GM18520 (cell line): Measurements from ENCODE around the gene NELFA.

Experiments used
- ATAC-seq: cut with Tn5 transposase; IDR thresholded peaks from one replicate; pipeline ENCODE4 v1.9.1; 2021; ENCODE audit not compliant: unreplicated experiment

Gene NELFA

DNA sequence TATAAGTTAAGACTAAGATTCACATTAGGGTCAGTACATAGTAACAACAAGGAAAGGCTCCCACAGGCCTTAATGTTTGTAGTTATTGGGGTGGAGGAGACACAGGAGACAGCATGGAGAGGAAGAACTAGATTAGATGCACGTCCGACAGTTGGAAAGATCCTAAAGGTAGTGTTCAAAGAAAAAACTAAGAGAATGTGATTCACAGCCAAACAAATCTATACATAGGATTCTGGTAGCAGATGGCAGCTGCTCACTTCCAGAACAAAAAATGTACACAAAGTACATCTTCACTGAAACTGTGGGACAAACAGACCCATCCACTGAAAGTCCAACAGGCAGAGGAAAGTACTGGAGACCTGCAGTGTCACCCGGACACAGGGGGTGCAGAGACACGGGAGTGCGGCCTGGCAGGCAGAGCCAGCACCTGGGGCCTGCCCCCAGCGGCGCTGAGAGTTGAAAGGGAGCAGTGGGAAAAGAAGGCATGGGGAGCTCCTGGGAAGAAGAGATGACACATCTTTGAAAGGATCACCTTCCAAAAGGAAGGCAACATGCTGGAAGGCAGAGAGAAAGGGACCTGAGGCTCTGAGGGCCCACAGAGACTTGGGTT is 40.0 kb downstream of the NELFA start:
- no peak for ATAC-seq

DNA sequence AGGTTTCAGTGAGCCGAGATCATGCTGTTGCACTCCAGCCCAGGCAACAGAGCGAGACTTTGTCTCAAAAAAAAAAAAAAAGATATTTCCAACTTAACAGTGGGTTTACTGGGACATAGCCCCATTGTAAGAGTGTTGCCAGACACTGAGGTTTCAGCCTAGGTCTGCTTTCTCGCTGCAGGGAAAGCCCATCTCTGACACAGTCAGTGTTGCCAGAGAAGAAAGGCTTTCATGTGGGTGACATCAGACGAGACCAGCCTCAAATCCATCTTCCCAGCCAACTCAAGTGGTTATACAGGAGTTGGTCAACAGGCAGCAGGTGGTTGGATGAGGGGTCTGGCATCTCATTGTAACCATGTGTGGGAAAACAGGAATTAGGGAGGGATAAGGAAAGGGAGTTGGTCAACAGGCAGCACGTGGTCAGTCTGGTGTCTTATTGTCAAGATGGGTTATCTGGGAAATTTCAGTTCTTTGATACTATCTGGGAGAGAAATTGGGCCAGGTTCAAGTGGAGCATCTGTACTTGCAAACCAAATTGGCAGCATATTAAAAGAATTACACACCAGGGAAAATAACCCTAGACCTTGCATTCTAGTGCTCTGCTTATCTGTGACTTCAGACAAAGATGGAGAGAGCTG is 41.1 kb downstream of the NELFA start:
- ATAC-seq: no peak

DNA sequence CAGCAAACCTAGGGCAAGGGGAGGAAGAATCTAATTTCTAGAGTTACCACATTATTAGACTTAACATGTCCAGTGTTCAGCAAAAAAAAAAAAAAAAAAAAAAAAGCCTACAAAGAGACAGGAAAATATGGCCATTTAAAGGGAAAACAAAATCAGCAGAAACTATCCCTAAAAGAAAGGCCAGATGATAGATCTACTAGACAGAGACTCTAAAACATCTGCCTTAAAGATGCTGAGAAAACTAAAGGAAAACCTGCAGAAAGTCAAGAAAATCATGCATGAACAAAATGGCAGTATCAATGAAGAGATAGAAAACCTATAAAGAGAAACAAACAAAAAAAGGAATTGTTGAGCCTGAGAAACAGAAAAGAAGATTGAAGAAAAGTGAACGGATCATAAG is 43.8 kb downstream of the NELFA start:
- no peak for ATAC-seq

DNA sequence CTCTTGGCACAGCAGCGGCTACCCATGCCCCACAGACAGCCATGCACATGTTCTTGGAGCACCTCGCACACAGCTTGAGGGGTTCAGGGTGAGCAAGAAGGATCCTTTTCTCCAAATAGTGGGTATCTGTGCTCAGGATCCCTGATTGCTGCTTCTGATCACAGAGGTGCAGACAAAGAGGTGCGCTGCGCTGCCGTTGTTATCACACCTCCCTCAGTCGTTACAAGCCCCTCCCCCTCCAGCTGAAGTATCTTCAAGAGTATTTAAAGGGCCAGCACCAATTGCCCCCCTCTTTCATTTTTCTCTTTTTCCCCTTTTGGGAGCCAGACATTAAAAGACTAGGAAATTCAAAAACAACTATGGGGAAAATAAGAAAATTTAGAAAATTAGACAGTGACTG is 44.3 kb downstream of the NELFA start:
- ATAC-seq: no peak

DNA sequence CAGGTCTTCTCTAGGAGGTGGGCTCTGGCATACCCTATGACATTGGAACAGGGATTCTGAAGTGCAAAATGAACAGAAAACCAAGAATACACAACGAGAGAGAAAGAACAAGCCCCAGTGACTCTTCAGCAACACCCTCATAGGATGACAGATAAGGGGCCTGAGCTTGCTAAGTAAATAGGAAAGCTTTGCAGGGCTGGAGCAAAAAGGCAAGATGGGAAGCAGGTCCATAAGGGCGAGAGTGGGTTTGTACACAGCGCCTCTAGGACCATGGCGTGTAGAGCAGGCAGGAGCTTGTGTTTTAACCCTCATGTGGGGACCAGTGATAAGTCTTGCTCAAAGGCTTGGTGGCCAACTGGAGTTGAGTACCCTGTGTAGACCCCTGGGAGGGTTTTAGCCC is 45.8 kb downstream of the NELFA start:
- ATAC-seq: no peak

DNA sequence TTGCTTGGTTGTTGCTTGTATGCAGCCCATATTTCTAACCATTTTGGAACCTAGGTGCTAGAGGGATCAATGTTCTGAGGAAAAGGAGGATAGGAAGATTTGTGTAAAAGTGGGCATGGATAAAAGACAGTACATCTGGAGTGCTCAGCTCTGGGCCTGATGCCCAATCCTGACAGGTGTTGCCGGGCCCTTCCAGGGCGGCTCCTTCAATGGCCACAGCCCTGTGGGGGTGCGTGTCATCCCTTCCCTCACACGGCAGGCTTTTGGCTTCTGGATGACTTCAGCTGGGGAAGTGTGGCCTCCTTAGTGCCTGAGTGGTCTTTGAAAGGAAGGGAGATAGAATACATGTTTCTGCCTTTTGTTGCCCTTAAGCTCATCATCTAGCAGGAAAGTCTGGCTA is 47.2 kb downstream of the NELFA start:
- ATAC-seq: no peak

DNA sequence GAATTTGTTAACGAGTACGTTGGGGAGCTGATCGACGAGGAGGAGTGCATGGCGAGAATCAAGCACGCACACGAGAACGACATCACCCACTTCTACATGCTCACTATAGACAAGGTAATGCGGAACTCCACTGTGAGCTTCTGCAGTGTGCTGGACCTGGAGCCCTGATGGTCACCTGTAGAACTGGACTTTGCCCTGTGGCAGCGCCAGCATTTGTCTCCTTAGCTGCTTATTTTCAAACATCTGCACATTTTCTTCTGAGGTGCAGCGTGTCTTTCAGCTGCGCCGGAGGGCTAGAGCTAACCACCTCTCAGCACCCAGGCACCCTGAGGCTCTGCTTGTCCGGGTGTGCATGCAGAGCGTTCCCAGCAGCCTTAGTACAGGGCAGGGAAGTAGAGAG is 47.7 kb downstream of the NELFA start:
- no peak for ATAC-seq

DNA sequence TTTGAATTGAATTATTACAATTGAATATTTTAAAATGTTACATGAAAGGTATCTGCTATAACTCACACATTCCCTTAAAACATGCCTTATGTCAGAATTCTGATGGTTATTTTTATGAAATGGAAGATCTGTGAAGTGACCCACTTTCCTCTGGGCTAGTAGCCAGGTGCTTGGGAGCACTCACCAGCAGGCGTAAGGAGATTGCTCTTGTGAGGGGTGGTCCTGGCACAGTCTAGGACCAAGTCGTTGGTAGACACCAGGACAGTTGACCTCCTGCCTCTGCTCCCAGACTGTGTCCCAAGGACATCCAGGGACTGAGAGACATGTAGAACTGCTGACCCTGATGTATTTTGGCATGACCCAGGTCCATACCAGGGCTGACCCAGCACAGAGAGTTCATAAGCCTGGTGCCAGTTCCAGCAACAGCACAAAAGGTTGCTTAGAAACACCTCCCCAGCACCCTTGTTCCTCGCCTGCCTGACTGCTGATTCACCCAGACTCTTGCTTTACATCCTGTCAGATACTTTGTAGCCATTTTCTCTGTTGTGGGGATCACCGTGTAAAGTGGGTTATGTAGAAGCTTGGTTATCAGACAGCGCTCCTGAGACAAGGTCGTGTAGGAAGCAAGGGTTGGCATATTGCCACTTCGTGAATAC is 48.5 kb downstream of the NELFA start:
- ATAC-seq: no peak

DNA sequence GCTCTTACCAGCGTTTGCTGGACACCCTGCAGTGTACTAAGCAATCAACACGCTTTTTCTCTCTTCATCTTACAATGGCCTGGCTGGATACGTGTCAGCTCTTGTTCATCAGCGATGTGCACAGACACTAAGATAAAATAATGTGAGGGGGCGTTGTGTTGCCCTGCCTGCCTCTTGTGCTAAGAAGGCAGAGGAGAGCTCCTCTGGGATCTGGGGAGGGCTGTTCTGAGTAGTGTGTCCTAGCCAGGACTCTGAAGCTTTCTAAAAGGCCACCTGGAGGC is 49.7 kb downstream of the NELFA start:
- no peak for ATAC-seq

DNA sequence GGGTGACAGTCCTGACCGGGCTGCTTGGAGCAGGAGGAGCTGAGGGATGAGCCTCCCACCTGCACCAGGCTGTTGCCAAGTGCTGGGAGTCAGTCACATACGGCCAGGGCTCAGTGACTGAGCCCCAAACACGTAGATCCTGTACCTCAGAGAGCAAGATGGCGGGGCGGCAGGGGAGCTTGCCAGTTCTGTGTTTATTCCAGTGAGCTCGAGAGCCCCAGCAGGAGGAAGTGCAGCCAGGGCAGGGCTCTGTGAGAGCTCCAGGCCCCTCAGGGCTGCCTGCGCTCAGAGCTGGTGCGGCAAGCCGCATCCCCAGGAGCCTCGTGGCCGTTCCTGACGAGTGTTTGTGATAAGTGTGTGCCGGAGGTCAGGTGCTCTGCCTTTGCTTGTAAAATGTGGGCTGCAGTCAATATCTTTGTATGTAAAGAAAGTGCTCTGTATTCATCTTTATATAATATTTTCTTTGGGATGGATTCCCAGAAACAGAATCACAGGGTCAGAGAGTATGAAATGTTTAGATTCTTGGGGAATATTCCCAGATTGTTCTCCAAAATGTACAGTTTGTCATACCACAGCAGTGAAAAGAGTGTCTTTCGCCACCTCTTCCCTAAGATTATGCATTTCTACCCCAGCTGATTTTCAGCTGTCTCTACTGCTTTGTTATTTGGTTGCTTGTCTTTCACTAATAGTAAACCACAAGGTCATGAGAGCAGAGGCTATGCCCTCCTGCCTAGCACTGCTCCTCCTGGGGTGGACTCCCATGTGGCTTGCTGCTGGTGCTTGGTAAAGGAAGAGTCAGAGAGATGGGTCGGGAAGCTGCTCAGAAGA is 50.3 kb downstream of the NELFA start:
- no peak for ATAC-seq

DNA sequence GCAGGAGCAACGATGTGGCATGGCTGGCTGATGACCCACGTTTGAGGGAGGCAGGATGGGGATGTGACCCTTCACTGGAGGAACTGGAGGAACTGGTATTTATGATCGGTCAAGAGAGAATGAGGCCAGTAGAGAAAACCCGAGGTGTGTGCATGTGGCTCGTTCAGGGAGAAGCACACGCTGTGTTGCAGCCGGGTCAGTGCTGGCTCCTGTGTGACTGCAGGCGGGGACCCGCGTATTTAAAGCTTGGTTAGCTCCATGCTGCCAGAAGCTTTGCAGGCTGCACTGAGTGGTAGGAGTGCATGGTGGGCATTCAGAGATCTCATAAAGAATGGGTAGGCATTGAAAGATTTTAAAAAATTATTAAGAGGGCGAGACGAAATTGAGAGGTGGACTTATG is 52.1 kb downstream of the NELFA start:
- ATAC-seq: no peak

DNA sequence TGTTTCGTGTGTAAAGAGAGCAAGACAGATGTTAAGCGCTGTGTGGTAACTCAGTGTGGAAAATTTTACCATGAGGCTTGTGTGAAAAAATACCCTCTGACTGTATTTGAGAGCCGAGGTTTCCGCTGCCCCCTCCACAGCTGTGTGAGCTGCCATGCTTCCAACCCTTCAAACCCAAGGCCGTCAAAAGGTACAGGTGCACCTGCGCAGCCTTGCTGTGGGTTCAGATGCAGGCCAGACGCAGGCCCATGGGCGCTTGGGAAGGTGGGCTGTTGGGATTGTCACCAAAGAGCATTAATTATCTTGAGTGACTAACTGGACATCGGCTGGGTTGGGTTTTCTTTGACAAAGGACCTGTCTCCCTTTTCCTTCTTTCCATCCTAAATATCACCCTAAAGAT is 55.4 kb downstream of the NELFA start:
- no peak for ATAC-seq

DNA sequence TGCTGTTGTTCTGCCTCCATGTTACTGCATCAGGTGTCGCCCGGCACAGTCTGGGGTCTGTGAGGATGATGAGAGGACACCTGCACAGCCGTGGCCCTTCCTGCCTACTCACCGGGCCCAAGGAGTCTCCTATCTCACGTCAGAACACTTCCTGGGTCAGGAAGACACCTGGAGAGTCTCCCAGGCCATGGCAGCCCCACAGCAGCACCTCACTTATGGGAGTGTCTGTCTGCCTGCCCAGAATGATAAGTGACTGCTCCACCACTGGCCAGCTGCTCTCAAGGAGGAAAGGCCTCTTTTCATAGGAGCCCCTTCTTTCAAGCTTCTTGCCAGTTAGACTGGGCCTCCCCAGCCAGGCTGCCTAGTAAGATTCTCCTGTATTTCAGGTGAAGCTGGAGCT is 56.1 kb downstream of the NELFA start:
- ATAC-seq: no peak

DNA sequence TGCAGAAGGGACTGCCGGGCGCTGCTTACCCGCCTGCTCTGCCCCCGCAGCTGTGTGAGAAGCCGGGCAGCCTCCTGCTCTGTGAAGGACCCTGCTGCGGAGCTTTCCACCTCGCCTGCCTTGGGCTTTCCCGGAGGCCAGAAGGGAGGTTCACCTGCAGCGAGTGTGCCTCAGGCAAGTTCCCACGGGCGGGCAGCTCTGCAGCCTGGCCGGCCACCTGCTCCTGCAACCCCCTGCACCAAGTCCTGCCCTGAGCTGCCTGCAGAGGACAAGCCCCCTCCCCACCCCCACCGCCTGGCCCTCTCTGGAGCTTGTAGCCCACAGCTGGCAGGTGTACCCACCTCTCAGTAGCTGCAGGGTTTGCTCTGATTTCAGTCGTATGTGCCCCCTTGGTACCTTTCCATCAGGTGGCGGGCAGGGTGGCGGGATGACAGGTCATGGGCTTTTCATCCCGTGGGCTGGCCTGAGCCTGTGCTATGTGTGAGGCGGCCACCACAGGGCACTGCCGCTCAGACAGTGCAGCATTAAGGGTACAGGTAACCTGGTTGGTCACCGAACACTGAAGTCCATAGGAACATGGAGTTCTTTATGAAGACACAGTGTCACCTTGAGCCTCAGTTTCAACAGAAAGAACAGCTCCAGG is 56.6 kb downstream of the NELFA start:
- no peak for ATAC-seq

DNA sequence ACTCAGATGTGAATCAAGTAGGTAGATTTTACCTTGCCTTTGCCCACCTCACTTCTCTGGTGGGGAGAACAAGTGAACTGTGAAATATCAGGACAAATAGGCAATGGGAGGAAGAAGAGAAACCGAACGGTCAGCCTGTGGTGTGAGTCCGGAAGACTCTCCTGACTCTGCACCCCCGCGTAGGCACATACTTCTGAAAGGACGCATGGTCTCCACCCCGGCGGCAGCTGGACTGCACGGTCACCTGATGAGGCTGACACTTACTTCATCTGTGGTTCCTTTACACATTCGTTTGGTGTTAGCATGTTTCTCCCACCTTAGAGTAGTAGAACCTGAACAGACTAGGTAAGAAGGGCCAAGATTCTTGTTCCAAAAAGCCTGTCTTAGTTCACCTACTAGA is 58.4 kb downstream of the NELFA start:
- ATAC-seq: no peak

DNA sequence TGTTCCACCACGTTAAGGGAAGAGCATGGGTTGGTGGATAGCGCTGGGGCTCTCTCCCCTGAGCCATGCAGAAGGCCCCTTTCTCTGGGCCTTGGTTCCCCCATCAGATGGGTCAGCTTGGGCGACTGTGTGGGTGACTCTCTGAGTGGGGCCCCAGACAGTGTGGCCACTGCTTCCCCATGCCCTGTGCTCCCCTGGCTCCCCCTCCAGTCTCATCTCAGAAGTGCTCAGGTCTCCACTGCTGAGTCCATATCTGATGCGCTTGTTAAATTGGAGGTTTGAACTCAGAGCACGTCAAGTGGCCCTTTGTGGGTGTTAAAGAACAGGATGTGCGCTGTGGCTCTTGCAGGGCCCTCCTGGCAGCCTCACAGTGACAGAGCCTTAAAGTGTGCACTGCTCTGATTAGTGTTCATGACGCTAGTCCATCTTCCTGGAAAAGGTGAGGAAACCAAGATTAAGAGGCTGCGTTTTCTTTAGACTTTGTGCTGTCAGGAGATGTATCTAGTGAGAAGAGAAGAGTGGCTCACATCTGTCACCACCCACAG is 59.8 kb downstream of the NELFA start:
- no peak for ATAC-seq

DNA sequence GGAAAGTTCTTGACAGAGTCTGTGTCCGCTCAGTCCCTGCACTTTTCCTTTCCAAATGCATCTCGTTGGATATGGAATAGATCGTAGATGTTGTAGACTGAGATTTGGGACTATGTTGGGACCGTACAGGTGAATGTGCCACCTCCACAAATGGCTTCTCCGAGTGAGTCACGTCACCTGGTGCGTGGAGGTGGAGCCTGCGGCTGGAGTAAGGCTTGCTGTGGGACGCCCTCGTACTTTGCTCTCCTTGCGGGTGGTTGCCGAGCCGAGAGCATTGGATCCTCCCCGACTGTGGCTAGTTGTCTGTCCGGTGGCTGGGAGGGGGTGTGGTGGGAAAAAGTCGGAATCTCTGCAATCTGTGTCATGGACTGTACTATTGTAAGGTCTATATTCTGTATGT is 60.5 kb downstream of the NELFA start:
- ATAC-seq: no peak

DNA sequence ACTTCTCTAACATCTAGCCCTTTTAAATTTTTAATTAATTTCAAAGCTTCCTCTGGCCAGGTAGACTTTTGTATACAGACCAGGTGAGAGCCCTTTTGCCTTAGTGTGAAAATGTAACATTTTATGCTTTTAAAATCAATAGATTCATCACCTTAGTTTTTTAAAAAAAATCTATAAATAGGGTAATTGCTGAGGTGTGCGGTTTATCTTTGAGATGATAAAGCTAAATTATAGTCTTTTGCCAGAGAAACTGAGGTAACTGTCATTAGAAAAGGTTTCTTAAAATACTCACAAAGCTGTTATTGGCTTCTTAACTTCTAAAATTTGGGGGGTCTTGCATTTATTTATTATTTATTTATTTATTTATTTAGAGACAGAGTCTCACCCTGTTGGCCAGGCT is 62.9 kb downstream of the NELFA start:
- ATAC-seq: no peak

DNA sequence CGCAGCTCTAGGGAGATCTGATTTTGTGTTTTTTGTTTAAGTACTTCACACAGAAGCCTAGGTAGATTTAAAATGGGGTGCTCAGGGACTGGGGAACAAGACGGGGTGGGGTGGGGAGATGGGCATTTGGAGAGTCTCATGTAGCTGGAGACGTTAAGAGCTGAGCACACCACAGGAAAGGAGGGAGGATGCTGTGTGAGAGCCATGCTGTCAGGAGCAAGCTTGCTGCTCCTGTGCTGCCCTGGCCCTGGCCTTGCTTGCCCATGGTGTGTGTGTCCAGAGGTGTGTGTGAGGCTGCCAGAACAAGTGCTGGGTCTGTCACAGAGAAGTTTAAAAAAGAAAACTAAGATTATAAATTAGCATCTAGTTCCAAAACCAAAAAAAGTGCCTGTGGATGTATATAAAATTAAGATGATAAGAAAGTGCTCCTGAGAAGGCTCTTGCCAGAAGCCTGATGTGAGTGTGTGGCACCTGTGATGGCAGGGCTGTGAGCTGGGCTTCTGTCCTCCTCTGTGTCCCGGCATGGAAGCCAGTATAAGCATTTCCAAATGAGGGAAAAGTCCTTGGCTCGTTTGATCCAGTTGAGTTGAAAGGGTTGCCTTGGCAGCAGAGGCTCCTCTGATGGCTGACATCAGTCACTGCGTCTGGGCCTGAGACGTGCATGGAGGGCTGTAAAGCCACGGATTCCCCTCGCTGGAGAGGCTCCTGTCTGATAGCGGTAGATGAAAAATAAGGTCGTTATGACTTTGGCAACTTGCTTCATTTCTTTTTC is 63.5 kb downstream of the NELFA start:
- no peak for ATAC-seq

DNA sequence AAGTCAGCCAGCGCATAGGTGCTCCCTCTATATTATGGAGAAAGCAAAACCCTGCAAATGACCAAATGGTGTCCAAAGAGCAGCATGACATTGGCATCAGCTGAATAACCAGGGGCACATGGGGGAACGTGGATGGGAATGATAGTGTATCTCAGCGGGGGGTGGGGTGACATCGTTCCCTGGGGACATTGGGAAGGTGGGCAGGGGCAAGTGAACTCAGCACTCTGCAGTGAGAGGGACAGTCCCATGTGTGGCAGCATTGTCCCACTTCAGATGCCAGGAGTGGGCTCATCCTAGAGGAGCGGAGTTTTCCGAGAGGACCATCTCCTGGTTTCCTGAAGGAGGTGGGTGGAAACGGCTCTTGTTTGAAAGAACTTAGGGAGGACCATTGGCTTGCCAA is 64.8 kb downstream of the NELFA start:
- ATAC-seq: no peak

DNA sequence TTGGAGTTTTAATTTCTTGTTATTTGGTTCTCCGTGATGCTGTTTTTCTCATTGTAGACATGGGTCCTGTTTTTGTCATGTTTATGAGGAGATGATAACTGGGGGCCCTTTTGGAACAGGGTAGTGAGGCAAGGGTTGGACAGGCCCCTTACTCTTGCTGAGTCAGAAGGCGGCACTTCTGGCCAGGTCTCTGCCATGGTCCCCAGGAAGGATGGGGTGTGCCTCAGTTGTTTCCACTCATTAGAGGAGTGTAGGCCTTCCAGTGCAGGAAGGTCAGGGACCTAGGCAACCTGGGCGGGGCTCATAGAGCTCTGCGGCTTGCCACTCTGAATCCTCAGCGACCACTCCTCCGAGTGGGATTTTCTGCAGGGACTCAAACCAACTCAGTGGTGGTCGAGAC is 68.2 kb downstream of the NELFA start:
- no peak for ATAC-seq
